NCI-H510A treated with DMSO at 0.1 percent for 48 hours (cell line): Measurements from ENCODE around the gene CHRNA5.

Experiments used
- DNase-seq: peaks from one replicate; lab custom pipeline; 2025; lab: John Stamatoyannopoulos, UW

CHRNA5 gene

GRCh38 chr15:78620527-78621421 is 55.5 kb downstream of the CHRNA5 start, which contains the start of gene CHRNA3:
Gene CHRNA3 (minus strand): TSS chr15:78620996. CDS start chr15:78620794, 202 bp downstream.
- DNase-seq: no peak

- DNase-seq: no peak
Observed at GRCh38 chr15:78621810-78622402, 56.6 kb downstream of the CHRNA5 start.

- no peak for DNase-seq
Observed at GRCh38 chr15:78623786-78624497, 58.6 kb downstream of the CHRNA5 start.

DNA sequence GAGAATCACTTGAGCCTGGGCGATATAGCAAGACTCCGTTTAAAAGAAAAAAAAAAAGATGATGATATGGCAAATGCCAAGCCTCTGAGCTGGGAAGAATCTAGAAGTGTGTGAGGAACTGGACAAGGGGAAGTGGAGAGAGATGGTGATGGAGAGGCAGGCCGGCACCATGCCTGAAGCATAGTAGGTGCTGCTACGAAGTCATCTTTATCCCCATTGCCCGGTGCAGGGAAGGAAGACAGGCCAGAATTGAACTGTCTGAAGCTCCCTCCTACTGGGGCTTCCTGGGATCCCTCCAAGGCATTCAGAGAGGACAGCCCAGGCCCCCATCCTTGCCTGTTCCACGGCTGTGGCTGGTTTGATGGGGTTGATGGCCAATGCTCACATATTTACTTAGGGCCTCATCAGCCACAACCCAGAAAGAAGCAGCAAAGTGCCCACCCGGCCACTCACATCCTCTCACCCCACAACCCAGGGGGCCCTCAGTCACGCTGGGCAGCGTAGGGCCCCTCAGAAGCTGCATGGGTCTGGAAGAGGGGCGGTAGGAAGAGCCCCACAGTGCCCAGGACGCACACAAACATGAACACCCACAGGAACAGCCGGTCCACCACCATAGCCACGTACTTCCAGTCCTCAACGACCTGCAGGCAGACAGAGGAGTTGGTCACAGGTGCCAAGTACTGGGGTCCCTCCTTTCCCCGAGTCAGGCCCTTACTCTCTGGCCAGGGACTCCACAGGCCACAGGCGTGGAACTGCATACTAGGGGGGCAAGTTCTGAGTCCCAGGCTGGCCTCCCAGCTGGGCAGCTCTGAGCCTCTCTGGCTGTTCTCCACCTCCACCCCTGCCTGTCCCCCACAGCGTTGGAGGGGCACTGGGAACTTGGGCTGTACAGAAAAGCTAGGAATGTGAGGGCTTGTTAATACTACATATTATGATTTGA is 59.6 kb downstream of the CHRNA5 start:
- DNase-seq: no peak

DNA sequence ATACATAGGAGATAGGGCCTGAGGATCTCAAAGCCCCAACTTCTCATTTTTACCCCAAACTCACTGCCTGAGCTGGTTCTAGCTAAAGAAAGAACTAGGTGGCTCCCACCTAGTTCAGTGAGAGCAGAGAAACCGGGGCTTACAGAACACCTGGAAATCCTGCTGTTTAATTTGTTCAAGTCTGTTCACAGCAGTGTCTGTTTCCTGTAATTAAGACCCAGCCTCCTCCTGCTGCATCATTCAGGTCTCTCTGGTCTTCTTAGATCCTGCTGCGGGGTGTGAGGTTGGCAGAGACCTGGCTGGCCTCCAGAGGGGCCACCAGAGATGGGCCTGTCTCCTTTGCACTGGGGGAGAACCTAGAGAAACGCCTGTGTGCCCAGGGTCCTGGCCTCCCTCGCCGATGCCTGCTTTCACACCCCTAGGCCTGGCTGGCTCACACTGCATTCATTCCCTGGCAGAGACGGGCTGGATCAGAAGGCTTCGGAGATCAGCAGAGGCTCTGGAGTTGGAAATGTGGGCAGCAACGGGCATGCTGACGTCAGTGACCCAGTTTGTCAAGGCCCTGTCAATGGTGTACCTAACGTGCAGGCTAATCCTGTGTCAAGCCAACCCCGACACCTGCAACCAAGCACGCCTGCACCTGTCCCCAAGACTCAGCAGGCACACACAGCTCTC is 60.4 kb downstream of the CHRNA5 start:
- DNase-seq: peak; percentile 73

DNA sequence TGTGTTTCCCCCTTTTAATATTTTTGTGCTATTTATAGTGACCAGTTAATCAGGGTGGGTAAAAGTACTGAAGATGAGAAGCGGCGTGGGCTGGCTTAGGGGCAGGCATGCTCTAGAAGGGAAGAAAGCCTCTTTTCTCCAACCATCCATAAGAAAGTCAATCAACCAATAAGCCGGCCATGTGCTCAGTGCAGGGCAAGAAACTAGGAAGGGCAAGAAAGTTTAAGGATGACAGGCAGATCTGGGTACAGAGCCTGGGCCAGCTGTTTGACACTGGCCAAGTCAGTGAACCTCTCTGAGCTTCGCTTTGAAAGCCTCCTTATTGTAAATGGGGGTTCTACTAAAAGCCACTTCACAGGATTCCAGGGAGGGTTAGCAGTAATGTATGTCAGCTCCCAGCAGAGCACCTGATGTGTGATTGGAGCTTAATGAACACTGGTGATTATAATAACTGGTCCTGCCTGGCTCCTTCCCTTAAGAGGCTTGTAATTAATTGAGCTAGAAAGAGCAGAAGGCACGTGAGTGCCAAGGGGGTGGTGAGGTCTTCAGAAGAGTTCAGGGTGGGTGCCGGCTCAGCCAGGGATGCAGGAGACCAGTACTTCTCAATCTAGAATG is 61.2 kb downstream of the CHRNA5 start:
- peak; percentile 7 for DNase-seq

DNA sequence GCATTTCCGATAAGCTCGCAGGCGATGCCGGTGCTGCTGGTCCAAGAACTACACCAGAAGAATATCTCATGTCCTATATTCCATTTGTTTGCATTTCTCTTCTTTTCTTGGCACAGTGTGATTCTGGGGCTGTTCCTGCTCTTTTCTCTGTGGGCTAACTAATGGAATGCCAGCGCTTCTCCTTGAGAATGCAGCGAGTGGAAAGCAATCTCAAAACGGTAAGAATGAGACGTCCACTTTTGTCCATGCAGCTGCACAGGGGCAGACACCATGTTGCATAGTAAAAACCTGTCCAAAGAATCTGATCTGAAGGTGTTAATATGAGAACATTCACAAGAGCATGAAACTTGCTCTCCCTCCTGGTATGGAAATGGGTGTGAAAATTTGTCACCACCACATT is 62.0 kb downstream of the CHRNA5 start:
- no peak for DNase-seq

DNA sequence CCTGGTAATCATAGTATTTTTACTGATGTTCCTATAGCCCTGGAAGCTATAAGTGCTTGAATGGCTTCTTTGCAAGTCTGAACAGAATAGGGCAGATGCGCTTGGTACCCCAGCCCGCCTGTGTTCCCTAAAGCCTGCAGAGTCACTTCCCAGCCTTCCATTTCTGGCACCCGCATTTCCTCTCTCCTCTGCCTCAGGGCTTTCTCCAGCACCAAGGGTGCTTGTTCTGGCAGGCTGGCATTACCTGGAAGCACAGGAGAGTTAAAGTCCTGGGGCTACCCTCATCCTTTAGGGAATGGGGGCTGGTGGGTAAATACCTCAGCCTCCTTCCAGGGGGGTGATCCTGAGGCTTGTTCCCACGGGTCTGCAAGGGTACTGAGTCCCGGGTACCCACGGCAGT is 62.9 kb downstream of the CHRNA5 start:
- no peak for DNase-seq

GRCh38 chr15:78629031-78629715 is 63.9 kb downstream of the CHRNA5 start:
- DNase-seq: no peak

- DNase-seq: no peak
Observed at GRCh38 chr15:78629716-78630065, 64.4 kb downstream of the CHRNA5 start.

DNA sequence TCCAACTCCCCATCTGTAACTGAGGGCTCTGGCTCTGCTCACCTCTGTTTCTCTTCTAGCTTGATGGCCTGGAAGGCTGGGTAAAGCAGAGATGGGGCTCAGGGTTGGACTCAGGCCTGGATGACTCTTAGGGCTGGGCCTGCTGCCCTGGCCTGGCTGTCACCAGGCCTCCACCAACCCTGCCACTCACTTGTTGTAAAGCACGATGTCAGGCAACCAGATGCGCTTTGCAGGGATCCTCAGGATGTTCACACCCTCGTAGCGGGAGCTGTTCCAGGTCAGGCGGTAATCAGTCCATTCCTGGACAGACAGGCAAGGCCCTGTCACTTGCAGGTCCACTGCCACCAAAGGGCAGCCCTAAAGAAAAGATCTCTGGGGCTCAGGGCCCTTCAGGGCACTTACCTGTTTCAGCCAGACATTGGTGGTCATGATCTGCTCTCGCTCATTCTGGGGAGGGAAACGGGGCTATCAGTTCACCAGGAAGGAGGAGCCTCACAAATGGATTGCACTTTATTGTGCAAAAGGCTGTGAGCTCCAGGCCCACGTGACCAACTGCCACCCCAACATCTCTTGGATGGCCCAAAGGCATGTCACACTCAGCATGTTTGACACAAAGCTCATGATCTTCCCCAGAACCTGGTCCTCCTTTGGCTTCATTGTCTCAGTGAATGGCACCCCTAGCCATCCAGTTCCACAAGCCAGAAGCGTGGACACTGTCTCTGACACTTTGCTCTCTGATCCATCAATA is 65.7 kb downstream of the CHRNA5 start:
- no peak for DNase-seq

DNA sequence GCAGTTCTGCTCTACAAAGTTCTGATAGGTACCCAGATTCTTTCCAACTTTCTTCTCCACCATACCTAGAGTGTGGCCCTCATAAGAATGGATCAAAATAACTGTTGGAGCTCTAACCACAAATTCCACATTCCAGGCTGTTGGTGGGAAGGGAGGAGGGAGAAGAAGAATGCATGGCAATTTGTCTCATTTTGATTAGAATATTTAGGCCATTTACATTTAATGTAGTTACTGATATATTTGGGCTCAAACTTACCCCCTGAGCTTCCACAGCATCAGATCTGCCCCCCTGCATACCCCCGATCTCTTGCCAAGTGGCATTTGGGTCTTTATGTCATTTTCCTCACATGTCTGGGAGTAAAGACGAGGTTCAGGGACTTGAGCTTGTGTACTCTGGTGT is 68.0 kb downstream of the CHRNA5 start:
- DNase-seq: no peak

- no peak for DNase-seq
Observed at GRCh38 chr15:78634210-78635145, 69.2 kb downstream of the CHRNA5 start.

DNA sequence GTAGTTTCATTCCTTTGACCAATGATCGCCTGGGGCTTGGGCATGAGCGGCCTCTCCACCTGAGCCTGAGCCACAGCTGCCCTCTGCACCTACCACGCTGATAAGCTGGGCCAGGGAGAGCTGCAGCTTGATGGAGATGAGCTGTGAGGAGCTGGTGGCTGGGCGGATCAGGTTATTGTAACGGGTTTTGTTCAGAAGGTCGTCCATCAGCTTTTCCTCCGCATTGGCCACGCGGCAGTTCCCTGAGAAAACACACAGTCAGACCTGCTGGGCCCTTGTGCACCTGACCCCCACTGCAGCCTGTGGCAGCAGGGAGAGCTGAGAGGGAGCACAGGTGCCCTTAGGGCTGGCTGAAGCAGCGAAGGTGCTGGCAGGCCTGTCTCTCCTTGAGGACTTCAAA is 70.0 kb downstream of the CHRNA5 start:
- no peak for DNase-seq

DNA sequence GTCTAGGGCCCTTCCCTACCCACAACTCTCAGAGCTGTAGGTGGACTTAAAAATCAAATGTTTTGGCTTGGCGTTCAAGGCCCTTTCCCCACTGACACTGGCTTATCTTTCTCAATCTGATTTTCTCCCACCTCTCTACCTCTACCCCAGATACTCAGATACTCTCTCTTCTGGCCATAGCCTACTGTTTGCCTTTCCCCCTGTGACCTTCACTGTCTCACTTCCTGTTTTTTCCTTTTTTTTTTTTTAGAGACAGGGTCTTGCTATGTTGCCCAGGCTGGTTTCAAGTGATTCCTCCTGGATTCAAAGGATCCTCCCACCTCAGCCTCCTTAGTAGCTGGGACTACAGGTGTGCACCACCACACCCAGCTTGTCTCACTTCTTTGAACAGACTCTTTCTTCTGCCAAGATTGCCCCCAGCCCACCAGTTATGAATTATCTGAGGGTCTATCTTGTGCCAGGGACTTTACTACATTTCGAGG is 71.1 kb downstream of the CHRNA5 start:
- DNase-seq: no peak

GRCh38 chr15:78637776-78638435 is 72.6 kb downstream of the CHRNA5 start:
- no peak for DNase-seq

- DNase-seq: peak; percentile 18
Observed at GRCh38 chr15:78638658-78639314, 73.5 kb downstream of the CHRNA5 start.
